GM19035 (cell line): ENCODE results near the gene TTLL12.

Experiments
- ATAC-seq: cut with Tn5 transposase; IDR thresholded peaks from one replicate; pipeline ENCODE4 v1.9.1; 2021; ENCODE audit not compliant: unreplicated experiment

Gene TTLL12

DNA sequence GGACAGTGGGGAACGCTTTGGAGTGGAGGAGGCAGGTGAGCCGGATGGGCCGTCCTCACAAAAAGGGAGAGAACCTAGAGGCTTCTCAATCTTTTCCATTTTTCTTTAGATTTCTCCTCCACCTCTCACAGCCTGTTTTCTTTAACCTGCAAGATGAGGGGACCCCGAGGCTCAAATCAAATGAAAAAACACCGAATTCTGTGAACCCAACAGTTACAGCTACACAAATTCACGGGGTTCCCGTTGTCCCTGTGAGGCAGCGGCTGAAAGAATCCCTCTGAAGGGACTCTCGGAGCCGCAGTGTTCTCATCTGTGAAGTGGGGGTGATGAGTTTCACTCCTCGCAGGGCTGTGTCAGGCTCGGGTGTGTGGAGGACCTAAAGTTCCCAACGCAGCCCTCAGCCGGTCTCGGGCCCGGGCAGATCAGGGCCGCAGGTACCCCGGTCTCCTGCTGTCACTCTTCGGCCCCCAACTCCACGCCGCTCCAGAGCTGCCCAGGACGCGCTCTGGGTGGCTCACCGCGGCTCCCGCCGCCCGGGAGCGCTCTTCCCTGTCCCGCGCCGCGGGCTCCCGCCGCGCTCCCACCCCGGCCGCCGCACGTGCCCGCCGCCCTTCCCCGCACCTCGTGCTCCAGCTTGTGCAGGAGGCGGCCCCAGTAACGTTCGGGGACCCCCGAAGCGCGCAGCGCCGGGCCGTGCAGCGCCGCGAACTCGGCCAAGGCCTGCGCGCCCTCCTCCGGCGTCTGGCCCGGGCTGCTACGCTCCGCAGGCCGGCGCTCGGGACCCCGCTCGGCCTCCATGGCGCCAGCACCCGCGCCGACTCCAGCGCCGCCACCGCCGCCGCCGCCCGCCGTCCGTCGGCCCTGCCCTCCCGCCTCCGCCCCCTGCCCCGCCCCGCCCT, at the start of gene TTLL12:
Gene TTLL12 (minus strand): TSS at position 863 of the 899 bp plus-strand sequence. CDS start 65 bp downstream, at position 798.
- peak; percentile 59 for ATAC-seq

DNA sequence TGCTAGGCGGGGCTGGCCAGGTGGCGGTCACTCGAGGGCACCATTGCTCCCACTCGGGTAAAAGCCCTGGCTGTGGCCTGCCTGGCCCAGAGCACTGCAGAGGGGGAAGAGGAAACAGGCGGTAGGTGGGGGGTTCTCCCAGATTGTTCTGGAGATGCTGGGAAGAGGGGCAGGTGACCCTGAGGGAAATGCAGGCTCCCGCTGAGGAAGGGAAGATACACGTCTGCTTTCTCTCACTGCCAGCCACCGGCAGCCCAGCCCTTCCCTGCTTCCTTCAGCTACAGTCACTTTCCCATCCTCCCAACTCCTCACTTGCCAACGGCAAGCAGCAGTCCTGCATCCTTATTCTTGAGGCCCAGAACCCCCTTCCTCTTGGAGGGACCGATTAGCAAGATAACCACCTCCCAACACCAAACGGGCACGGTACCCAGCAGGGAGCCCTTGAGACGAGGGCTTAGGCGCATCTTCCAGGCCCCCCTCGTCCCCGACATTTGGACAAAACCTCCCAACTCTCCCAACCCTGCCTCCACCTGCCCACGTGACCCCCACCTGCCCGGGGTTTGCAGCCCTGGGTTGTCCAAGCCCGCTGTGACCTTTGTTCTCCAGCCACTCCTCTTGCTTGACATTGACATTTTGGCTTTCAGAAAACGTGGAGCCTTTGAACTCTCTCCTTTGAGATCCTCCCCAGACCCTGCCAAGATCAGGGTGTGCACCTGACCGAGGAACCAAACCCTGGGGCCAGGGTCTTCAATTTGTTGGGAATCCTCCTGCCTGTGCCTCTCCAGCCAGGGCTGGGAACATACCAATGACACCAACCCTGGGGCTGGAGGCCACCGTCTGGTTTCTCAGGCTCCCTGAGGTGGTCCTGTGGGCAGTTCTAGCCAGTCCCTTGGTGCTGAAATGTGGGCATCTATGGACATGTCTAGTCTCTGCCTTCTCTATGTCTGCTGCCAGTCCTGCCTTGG, 48.8 kb upstream of the TTLL12 start:
- ATAC-seq, result no peak

DNA sequence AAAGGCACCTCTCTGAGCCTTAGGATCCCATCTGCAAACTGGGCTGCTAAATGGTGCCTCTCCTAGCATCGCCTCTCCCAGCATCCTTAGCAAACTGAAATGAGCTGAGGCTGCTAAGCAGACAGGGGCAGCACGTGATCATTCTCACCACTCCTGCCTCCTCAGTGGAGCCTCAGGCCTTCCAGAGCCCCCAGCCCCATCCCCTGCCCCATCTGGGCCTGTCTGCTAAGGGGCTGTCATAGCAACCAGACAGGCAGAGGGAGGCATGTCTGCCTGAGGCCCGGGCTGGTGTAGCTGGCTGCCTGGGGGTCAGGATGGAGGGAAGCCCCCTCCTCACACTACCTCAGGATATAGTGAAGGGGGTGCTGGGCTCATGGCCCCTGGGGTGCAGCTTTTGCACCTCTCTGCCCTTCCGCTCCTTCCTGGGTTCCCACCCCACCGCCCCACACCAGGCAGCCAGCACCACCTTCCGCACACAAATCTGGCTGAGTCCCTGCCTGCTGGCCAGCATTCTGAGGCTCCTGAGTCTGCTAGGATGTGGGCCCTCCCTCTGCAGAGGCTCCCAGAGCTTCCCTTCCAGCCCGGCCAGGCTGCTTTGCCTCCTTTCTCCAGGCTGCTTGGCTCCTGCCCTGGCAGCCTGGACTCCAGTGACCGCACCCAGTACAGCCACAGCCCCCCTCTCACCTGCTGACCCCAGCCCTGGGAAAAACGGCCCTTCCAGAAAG, 47.5 kb upstream of the TTLL12 start:
- ATAC-seq, result no peak

DNA sequence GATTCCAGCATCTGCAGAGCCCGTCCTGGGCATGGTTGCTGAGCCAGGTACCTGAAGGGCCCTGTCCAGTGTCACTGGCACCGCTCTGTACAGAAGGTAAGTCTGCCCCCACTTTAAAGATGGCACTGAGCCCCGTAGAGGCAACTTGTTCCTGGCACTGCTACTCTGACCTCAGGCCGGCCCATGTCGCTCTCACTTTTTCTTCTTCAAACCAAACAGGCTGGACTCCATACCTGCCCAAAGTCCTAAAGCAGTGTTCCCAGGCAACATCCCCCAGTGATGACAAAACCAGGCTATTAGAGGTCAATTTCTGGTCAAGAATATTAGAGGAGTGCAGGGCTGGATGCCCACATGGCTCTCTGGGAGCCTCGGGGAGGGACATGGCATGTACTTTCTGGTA, 46.6 kb upstream of the TTLL12 start:
- ATAC-seq, result no peak

DNA sequence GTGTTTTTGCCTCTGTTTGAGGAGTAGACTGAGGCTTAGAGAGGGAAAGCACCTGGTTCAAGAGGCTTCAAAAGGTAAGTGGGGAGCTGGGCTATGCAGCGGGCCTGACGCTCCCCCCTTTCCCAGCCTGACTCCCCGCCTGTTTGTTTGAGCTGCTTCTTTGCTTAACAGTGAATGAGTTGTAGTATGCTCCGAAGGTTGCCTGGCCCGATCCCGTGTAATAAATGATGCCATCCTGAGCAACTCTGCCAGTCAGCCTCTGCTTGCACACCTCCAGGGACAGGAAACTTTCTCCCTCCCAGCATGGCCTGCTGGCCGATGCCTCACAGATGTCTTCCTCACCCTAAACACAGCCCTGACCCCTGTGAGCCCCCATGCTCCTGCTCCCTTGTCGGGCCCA, 45.5 kb upstream of the TTLL12 start:
- no peak for ATAC-seq

DNA sequence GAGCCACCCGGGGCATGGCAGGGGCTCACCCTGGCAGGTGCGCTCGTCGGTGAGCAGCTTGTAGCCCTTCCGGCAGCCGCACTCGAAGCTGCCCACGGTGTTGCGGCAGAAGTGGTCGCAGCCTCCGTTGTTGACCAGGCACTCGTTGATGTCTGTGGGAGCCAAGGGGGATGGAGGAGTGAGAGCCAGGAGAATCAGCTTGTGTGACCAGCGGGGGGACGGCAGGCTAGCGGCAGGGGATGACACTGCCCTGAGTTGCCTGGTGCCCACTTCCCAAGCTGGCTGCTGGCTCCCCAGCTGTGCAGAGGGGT, 44.7 kb upstream of the TTLL12 start:
- ATAC-seq, result no peak

DNA sequence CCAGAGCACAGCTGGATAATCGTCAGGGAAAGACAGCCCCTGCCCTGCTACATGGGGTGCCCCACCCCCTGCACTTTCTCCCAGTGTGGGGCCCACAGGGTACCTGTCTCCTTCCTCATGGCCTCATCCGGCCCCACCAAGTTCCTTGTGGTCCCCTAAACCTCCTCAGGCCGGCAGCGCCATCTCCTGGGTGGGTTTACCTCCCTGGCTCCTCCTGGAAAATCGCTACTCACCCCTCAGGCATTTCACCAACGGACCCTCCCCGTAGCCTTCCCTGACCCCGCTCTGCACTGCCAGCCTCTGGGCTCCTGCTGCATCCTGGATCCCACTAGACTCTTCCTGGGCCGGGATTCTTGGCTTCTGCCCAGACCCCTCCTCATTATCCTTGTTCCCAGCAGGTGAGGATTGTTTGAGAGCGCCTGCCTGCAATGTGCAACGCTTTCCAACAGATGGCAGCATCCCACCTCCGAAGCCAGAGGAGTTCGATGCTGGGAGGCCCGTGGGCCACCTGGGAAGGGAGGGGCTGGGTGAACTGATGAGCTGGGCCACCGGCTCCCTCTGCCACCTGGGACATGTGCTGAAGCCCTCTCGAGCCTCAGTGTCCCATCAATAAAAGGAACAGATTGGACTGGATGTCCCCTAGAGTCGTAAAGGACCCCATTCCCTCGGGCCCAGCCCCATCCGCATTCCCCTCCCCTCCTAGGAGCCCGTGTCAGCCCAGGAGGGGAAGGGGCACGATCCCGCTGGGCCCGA, 44.2 kb upstream of the TTLL12 start:
- ATAC-seq, result no peak

DNA sequence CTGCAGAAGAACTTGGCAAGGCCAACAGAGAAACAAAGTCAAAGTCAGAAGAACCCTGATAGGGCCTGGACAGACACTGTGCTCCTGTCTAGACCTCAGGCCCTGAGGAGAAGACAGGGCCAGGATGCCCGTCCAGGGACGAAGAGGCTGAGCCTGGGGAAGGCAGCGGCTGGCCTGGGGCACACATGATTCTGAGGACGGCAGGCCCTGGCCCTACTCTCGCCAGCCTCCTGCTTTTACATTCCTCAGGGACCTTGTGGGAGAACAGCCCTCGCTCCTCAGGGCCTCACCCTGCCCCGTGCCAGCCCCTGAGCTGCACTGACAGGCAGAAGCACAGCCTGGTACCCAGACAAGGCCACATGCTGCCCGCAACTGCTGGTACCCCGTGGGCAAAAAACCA, 43.6 kb upstream of the TTLL12 start:
- ATAC-seq, result no peak

DNA sequence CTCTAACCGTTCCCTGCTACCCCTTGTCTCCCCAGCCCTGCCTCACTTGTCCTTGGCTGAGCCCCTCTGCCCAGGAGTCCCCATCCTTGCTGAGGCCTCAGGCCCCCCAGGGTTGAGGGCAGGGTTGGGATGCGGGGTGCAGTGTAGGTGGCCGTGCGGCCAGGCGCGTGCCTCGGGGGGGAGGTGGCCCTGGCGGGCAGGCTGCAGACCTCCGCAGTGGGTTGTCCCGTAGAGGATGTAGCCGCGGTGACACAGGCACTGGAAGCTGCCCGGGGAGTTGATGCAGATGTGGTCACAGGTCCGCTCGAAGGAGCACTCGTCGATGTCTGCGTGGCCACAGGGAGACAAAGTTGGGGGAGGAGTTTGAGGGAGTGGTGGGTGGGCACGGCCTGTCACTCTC, 41.9 kb upstream of the TTLL12 start:
- ATAC-seq, result no peak

DNA sequence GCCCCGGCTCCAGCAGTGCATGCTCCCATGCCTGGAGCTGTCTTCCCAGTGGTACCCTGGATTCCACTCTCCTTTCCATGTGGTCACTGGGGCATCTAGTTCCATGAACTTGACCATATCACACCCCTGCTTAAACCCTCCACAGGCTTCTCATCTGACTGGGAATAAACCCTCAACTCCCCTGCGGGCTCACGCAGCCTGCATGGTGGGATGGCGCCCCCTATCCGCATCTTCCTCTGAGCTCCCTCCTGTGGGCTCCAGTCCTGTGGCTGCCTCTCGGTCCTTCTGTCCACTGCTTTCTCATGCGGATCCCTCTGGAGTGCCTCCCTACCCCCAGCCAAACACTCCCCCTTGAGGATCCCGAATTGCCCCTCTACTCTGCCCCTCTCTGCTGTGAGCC, 41.4 kb upstream of the TTLL12 start:
- ATAC-seq, result no peak

DNA sequence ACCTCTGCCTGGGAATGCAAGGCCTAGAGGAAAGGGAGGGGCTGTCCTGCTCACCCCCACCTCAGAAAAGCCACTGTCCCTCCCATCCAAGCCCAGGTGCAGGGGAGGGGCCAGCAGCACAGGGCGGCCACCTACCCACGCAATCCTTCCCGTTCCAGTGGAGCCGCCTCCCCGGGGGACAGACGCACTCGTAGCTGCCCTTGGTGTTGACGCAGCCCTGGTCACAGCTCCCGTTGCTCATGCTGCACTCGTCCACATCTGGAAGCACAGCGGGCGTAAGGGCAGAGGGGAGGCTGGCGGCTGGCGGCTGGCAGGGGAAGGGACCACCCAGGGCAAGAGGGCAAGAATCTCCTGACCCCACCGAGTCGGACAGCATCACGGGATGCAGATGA, 40.3 kb upstream of the TTLL12 start:
- no peak for ATAC-seq

DNA sequence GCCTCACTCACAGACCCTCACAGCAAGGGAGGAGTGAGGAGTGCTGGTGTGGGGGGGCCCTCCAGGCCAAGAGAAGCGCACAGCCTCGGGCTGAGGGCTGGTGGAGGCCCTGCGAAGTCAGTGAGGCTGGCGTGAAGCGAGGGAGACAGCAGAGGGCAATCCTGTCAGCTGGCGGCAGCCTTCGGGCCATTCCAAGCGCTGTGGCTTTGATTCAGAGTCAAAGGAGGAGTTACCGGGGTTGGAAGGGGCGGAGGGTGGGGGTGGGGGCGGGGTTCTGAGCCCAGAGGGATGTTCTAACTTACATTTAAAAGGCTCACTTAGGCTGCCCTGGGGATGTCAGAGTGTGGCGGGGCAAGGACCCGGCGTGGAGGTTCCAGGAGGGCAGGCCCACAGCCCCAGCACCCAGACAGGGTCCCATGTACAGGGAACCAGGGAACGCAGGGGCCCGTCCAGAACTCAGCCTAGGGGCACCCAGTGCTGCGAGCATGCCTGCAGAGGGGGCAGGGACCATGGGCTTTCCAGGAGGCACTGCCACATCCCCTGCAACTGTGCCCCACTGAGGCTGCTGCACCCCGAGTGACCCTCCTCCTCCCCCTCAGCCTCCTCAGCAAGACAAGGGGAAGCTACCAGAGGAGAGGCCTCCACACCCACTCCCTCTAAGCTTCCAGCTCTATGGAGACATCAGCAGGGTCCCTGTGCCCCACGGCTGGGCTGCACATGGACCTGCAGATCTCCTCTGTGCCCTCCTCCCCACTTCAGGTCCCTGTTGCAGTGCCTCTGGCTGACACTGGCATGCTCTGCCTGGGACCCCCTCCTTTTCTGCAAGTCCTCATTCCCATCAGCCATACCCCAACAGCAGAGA, 39.7 kb upstream of the TTLL12 start:
- ATAC-seq, result no peak

DNA sequence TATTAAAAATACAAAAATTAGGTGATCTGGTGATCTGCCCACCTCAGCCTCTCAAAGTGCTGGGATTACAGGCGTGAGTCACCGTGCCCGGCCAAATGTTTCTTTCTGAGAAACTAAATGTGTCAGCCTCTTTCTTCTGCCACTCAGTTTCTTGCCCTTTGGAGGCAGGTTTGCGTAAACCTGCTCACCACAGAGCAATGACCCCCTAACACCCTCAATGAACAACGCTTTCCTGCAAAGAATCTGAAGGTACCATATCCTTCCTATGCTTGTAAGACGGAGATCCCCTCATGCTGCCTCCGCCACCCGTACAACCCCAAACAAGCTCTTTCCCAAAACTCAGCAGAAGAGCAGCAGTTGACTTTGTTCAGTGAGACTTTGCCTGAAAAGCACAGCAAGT, 38.7 kb upstream of the TTLL12 start:
- no peak for ATAC-seq

DNA sequence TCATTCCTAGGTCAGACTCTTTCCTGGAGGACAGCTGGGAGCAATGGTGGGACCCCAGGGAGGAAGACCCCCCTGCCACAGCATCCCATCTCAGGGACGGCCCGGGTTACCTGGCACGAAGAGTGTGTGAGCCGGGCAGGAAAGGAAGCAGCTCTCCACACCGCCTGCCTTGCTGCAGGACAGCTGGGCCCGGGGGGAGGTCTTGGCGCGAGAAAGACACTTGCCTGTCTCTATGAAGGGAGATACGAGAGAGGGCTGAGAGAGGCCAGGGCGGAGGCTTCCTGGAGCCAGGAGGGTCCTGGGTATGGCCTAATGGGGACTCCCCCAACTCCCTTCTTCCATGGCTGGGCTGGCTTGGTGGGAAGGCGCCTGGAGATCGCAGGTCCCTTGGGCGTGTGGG, 36.1 kb upstream of the TTLL12 start:
- no peak for ATAC-seq

DNA sequence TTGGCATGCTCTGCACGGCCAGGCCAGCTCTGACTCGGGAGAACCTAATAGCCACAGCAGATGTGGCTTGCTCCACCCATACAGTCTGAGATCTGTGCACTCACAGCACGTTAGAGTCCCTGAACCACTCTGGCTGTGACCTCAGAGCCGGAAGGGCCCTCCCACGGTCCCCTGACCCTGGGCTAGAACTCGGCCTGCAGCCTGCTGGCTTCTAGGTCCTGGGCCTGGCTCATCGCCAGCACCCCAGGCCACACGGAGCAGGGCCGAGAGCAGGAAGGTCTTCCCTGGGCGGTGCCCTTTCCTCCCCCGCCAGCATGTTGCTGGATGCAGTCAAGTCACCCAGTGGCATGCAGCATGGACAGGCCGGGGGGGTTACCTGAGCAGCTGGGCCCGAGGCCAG, 35.3 kb upstream of the TTLL12 start:
- no peak for ATAC-seq

DNA sequence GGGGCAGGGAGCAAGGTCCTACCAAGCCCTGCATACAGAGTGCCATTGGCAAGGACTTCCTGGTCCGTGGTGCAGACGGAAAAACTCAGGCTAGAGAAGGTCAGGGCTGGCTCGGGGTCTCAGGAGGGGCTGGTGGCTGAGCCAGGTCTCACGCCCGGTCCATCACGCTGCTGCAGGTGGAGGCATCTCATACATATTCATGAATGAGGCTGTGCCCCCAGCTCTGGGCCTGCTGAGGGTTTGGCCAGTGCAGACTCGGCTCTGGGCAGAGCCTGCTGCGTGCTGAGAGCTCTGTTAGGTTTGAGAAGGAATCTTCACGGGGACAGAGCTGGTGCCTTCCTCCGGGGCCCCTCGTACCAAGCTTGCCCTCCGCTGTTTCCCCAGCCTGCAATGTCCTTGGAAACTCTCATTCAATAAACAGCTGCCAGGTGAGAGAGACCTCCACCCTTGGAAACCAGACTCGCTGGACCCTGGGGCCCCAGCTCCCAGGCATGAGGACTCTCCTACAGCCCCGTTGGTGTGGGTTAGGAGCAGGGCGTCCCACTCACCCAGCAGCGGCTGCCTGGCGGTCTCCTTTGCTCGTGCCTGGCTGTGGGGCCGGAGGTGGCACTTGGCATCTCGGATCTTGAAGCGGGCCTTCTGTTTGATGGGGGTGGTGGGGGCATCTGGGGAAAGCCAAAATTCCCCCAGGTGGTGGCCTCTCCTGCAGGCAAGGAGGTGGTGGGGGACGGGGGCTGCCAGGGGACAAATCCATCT, 33.9 kb upstream of the TTLL12 start:
- ATAC-seq, result no peak

DNA sequence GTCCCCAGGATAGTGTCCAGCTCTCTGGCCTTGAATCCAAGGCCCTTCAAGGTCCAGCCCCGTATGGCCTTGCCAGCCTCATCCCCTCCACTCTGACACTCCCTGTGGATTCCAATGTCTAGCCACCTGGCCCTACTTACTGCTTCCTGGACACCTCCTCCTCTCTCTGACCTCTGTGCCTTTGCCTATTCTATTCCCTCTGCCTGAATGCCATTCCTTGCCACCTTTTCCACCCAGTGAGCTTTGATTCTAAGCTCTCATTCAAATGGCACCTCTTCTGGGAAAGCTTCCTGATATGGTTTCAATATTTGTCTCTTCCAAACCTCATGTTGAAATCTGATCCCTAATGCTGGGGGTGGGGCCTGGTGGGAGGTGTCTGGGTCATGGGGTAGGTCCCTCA, 31.9 kb upstream of the TTLL12 start:
- no peak for ATAC-seq

DNA sequence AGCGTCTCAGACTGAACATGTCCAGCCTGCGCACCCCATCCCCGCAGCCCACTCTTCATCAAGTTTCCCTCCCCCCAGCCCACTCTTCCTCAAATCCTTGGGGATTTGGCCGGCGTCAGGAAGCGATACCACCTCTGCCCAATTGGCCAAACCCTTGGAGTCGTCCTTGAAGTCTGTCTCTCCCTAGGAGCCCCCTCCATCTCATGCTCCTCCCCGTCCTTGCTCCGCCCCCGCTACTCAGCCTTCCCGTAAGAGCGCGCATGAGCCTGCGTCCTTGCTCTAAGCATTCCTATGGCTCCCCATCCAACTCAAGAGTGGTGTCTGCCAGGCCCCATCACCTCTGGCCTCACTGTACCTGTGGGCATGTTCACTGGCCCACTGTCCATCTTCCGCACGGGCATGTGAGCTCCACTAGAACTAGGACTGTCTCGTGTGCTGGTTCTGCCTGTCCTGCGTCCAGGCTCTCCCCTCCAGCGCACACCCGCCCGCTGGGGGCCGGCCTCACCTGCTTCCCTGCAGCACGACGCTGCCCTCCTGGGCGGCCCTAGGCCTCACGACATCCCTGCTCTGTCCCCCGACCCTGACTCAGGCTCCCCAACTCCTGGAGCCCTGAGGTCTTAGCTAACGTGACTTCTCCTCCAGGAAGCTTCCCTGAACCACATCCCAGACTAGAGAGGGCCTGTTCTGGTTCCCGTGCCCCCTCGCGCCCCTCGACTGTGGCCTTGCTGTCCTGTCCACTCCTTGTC, 30.5 kb upstream of the TTLL12 start:
- no peak for ATAC-seq
